Ishikawa (cell line): Measurements from ENCODE around the gene PHLDA2.
A peak's percentile ranks its signal among the peaks of the same experiment; 100 is the strongest.

ENCODE experiments used
- CEBPB ChIP-seq: IDR thresholded peaks from 2 replicates; pipeline ENCODE4 v1.6.1; 2012
- CREB1 ChIP-seq: IDR thresholded peaks from 2 replicates; pipeline ENCODE4 v1.6.1; 2012; ENCODE audit warnings: low read depth
- EGR1 ChIP-seq: IDR thresholded peaks from 2 replicates; pipeline ENCODE4 v1.6.1; 2012
- EP300 ChIP-seq: IDR thresholded peaks from 2 replicates; pipeline ENCODE4 v1.6.1; 2012; ENCODE audit warnings: borderline replicate concordance
- MAX ChIP-seq: IDR thresholded peaks from 2 replicates; pipeline ENCODE4 v1.6.1; 2012
- NFIC ChIP-seq: IDR thresholded peaks from 2 replicates; pipeline ENCODE4 v1.6.1; 2012
- RAD21 ChIP-seq: IDR thresholded peaks from 2 replicates; pipeline ENCODE4 v1.6.1; 2012; ENCODE audit warnings: low read depth
- REST ChIP-seq: IDR thresholded peaks from 2 replicates; pipeline ENCODE4 v1.6.1; 2012; ENCODE audit warnings: low read depth, mild to moderate bottlenecking
- TAF1 ChIP-seq: IDR thresholded peaks from 2 replicates; pipeline ENCODE4 v1.6.1; 2012; ENCODE audit warnings: low read depth, mild to moderate bottlenecking
- TCF12 ChIP-seq: IDR thresholded peaks from 2 replicates; pipeline ENCODE4 v1.6.1; 2012; ENCODE audit warnings: low read depth
- USF1 ChIP-seq: IDR thresholded peaks from 2 replicates; pipeline ENCODE4 v1.6.1; 2012
- ZBTB7A ChIP-seq: IDR thresholded peaks from 2 replicates; pipeline ENCODE4 v1.6.1; 2012; ENCODE audit warnings: low read depth

GRCh38 chr11:2928605-2929530 lies at the start of gene PHLDA2:
- TF ChIP-seq REST, result no peak
- TF ChIP-seq NFIC, result 0 out of 2 replicates have a peak, but pooled peaks have one; percentile 24
- TF ChIP-seq MAX, result peak; percentile 90
- TF ChIP-seq TAF1, result peak; percentile 79
- no peak for TF ChIP-seq USF1
- no peak for TF ChIP-seq RAD21
- TF ChIP-seq EP300, result no peak
- no peak for TF ChIP-seq CEBPB
- TF ChIP-seq TCF12, result peak; percentile 14; the same call in 1 of the 2 replicates
- TF ChIP-seq CREB1, result no peak
- 0 out of 2 replicates have a peak, but pooled peaks have one; percentile 35 for TF ChIP-seq ZBTB7A
- no peak for TF ChIP-seq EGR1
